ENCODE data around the gene NPHP4. TPM values are rescaled to one million over a fixed set of nuclear protein-coding genes. Genes with fewer than 3 reads are reported as not detected.

NPHP4 gene
- polyA plus RNA-seq, 1 of the 3 experiments (the other 2 are of a cell fraction) = 7.0 TPM

DNA sequence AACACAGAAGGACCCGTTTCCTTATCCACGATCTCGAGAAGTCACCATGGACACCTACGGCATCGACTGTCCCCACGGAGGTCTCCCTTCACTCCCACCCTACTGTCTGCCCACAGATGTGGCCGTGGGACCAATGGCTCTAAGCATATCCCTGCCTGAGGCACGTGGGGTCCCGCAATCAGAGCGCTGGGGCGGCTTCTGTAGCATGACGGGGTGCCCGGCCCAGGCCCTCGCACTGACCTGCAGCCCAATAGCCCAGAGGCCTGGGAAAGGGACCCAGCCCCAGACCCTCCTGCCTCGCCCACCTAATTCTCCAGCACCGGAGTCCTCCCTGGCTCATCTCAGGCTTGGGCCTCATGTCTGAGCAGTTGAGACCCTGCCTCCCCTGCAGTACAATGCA lies 132.5 kb downstream of the NPHP4 start:
- H2AFZ ChIP-seq (ENCODE audit: low read depth) = no peak overlapping the region
- ChIA-PET CTCF (interaction anchor here (0.9 to 1.0 kb wide), 2 partner anchors 56 to 58 kb away, joined by 3 to 4 read pairs; no protein-coding TSS in a partner anchor), POLR2A (no interaction called here)
- TF ChIP-seq GABPA (IDR thresholded peaks at IDR 0.05; ENCODE audit: low read depth) (no peak), YY1 (IDR thresholded peaks at IDR 0.05; ENCODE audit: low read depth) (no peak)
- H3K79me2 ChIP-seq (ENCODE audit: insufficient read depth) = no peaks in the 10 kb centered on the region
- peaks cover 0 to 30% of the 10 kb centered on the region in 2 experiments; a peak in 2 of 4 replicates for H3K4me1 ChIP-seq (ENCODE audit: control insufficient read depth in 1 of 2, insufficient read depth in 2 of 2, low read depth in 1 of 2, low read length in 1 of 2)
- no peak overlapping the region for H3K4me3 ChIP-seq (ENCODE audit: low read depth in 2 of 2, low read length in 1 of 2)
- H3K27me3 ChIP-seq (ENCODE audit: insufficient read depth) = no peaks in the 10 kb centered on the region
- H3K36me3 ChIP-seq (replicated peaks in 1 of 2; ENCODE audit: control insufficient read depth in 1 of 2, insufficient read depth in 2 of 2, low read length in 1 of 2) = peaks cover 0 to 5% of the 10 kb centered on the region in 2 experiments
- no peaks in the 10 kb centered on the region for H3K9me3 ChIP-seq
- H3K9me2 ChIP-seq = no peaks in the 10 kb centered on the region
- H3K27ac ChIP-seq (ENCODE audit: low read depth in 2 of 2, low read length in 1 of 2) = no peak overlapping the region
- no peak overlapping the region for H3K4me2 ChIP-seq
- DNase-seq = no peak
- H3F3A ChIP-seq (replicated peaks; ENCODE audit: insufficient read depth) = no peaks in the 10 kb centered on the region
- no peak overlapping the region for H3K9ac ChIP-seq
- 92% methylated on average over 9 of the region's 16 CpGs for WGBS (ENCODE audit: low lambda C conversion rate)
- no peaks in the 10 kb centered on the region for H4K20me1 ChIP-seq (ENCODE audit: insufficient read depth)

- H3K9ac ChIP-seq = no peak overlapping the region
- H3K4me2 ChIP-seq = no peak overlapping the region
- WGBS (ENCODE audit: low lambda C conversion rate) = 83% methylated on average over 18 of the region's 25 CpGs
- no peaks in the 10 kb centered on the region for H3F3A ChIP-seq (replicated peaks; ENCODE audit: insufficient read depth)
- H3K4me3 ChIP-seq (ENCODE audit: low read depth in 2 of 2, low read length in 1 of 2) = no peak overlapping the region
- H3K27me3 ChIP-seq (ENCODE audit: insufficient read depth) = no peaks in the 10 kb centered on the region
- POLR2A ChIA-PET = interaction anchor here (1.2 kb wide), 1 partner anchor 27 kb away, joined by 5 read pairs; no protein-coding TSS in a partner anchor
- no peaks in the 10 kb centered on the region for H4K20me1 ChIP-seq (ENCODE audit: insufficient read depth)
- H3K36me3 ChIP-seq (replicated peaks in 1 of 2; ENCODE audit: control insufficient read depth in 1 of 2, insufficient read depth in 2 of 2, low read length in 1 of 2) = peaks cover 0 to 5% of the 10 kb centered on the region in 2 experiments
- H3K79me2 ChIP-seq (ENCODE audit: insufficient read depth) = no peaks in the 10 kb centered on the region
- H2AFZ ChIP-seq (ENCODE audit: low read depth) = no peak overlapping the region
- H3K9me2 ChIP-seq = no peaks in the 10 kb centered on the region
- H3K27ac ChIP-seq (ENCODE audit: low read depth in 2 of 2, low read length in 1 of 2) = no peak overlapping the region
- TF ChIP-seq FOXM1 (IDR thresholded peaks at IDR 0.05; ENCODE audit: low read depth) (no peak), IRF3 (IDR thresholded peaks at IDR 0.05; ENCODE audit: low read depth, low read length) (no peak), FOSL2 (IDR thresholded peaks at IDR 0.05; ENCODE audit: borderline replicate concordance, low read depth) (no peak), RCOR1 (IDR thresholded peaks at IDR 0.05; ENCODE audit: low read length) (no peak), POLR2AphosphoS5 (IDR thresholded peaks at IDR 0.05; ENCODE audit: low read depth, low read length) (no peak), RFX5 (IDR thresholded peaks at IDR 0.05; ENCODE audit: low read length) (no peak), RAD21 (IDR thresholded peaks at IDR 0.05; ENCODE audit: low read length) (peak; percentile 24)
- H3K4me1 ChIP-seq (ENCODE audit: control insufficient read depth in 1 of 2, insufficient read depth in 2 of 2, low read depth in 1 of 2, low read length in 1 of 2) = peaks cover 0 to 32% of the 10 kb centered on the region in 2 experiments; a peak in 2 of 4 replicates
- CTCF ChIA-PET = interaction anchor here (0.7 to 2.5 kb wide), 5 partner anchors 15 to 1066 kb away, joined by 3 to 6 read pairs (median 4); no protein-coding TSS in a partner anchor
- DNase-seq = peak; percentile 64
- H3K9me3 ChIP-seq = no peaks in the 10 kb centered on the region
These were observed 133.3 kb downstream of the NPHP4 start for GRCh38 chr1:5858844-5859407.

DNA sequence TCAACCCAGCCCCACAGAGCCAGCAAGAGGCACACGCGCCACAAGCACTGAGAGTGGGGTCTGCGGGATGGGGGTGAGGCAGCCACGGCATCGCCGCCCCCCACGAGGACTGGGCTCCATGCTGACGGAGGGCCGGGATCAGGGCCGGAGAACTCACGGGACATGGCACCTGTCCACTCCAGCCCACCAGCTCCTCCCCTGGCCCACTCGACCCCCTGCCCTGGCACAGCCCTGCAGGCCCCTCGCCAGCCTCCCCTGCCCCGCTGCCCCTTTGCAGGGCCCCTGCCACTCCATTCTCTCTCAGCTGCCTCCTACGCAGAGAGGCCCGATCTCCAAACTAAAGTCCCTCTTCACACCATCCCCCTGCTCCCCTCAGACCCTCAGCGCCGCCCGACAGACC lies 134.0 kb downstream of the NPHP4 start:
- Histone ChIP-seq H3K9ac (no peak overlapping the region), H3K79me2 (ENCODE audit: insufficient read depth) (no peaks in the 10 kb centered on the region), H3K4me3 (ENCODE audit: low read depth in 2 of 2, low read length in 1 of 2) (no peak overlapping the region), H3F3A (replicated peaks; ENCODE audit: insufficient read depth) (no peaks in the 10 kb centered on the region), H2AFZ (ENCODE audit: low read depth) (no peak overlapping the region), H3K9me2 (no peaks in the 10 kb centered on the region), H3K4me1 (ENCODE audit: control insufficient read depth in 1 of 2, insufficient read depth in 2 of 2, low read depth in 1 of 2, low read length in 1 of 2) (peaks cover 0 to 32% of the 10 kb centered on the region in 2 experiments; a peak in 2 of 4 replicates), H3K36me3 (replicated peaks in 1 of 2; ENCODE audit: control insufficient read depth in 1 of 2, insufficient read depth in 2 of 2, low read length in 1 of 2) (peaks cover 0 to 2% of the 10 kb centered on the region in 2 experiments), H3K4me2 (no peak overlapping the region), H4K20me1 (ENCODE audit: insufficient read depth) (no peaks in the 10 kb centered on the region), H3K9me3 (no peaks in the 10 kb centered on the region), H3K27ac (ENCODE audit: low read depth in 2 of 2, low read length in 1 of 2) (no peak overlapping the region; a peak in 1 of 4 replicates), H3K27me3 (ENCODE audit: insufficient read depth) (no peaks in the 10 kb centered on the region)
- WGBS (ENCODE audit: low lambda C conversion rate) = 92% methylated on average over 16 of the region's 19 CpGs
- TF ChIP-seq, protein P1, sequence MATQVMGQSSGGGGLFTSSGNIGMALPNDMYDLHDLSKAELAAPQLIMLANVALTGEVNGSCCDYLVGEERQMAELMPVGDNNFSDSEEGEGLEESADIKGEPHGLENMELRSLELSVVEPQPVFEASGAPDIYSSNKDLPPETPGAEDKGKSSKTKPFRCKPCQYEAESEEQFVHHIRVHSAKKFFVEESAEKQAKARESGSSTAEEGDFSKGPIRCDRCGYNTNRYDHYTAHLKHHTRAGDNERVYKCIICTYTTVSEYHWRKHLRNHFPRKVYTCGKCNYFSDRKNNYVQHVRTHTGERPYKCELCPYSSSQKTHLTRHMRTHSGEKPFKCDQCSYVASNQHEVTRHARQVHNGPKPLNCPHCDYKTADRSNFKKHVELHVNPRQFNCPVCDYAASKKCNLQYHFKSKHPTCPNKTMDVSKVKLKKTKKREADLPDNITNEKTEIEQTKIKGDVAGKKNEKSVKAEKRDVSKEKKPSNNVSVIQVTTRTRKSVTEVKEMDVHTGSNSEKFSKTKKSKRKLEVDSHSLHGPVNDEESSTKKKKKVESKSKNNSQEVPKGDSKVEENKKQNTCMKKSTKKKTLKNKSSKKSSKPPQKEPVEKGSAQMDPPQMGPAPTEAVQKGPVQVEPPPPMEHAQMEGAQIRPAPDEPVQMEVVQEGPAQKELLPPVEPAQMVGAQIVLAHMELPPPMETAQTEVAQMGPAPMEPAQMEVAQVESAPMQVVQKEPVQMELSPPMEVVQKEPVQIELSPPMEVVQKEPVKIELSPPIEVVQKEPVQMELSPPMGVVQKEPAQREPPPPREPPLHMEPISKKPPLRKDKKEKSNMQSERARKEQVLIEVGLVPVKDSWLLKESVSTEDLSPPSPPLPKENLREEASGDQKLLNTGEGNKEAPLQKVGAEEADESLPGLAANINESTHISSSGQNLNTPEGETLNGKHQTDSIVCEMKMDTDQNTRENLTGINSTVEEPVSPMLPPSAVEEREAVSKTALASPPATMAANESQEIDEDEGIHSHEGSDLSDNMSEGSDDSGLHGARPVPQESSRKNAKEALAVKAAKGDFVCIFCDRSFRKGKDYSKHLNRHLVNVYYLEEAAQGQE (IDR thresholded peaks at IDR 0.05; ENCODE audit: low read depth, low read length) = no peak
- no peak for TF ChIP-seq TAF1 (IDR thresholded peaks at IDR 0.05; ENCODE audit: borderline replicate concordance, low read depth, low read length)
- no peak for TF ChIP-seq SMC3 (IDR thresholded peaks at IDR 0.05; ENCODE audit: low read depth, low read length)
- no peak for TF ChIP-seq NFIC (IDR thresholded peaks at IDR 0.05; ENCODE audit: borderline replicate concordance)
- TF ChIP-seq MXI1 (IDR thresholded peaks at IDR 0.05; ENCODE audit: low read depth, low read length) = no peak
- TF ChIP-seq RAD21 (IDR thresholded peaks at IDR 0.05; ENCODE audit: low read length) = no peak
- no peak for TF ChIP-seq YY1 (IDR thresholded peaks at IDR 0.05; ENCODE audit: low read depth)
- ChIA-PET POLR2A (interaction anchor here (1.0 to 1.2 kb wide), 2 partner anchors 16 to 28 kb away, joined by 3 to 5 read pairs; no protein-coding TSS in a partner anchor), CTCF (interaction anchor here (0.7 to 2.5 kb wide), 5 partner anchors 13 to 114 kb away, joined by 3 to 8 read pairs (median 4); no protein-coding TSS in a partner anchor)
- no peak for DNase-seq
